AG20443 (cell line): ENCODE data around the gene GOLGA1.

Experiments used
- DNase-seq: peaks from one replicate; pipeline ENCODE4 v3.0.0; 2012; ENCODE audit warnings: low spot score, mixed read lengths

GOLGA1 gene

GRCh38 chr9:124882231-124882630 is 58.7 kb downstream of the GOLGA1 start:
- DNase-seq, result no peak

GRCh38 chr9:124881138-124881743 is 59.6 kb downstream of the GOLGA1 start:
- no peak for DNase-seq

- no peak for DNase-seq
Measured at GRCh38 chr9:124880501-124880900, 60.4 kb downstream of the GOLGA1 start.

GRCh38 chr9:124879226-124879625 is 61.7 kb downstream of the GOLGA1 start:
- no peak for DNase-seq

- DNase-seq, result no peak
Measured at GRCh38 chr9:124878518-124878917, 62.4 kb downstream of the GOLGA1 start.

- no peak for DNase-seq
Measured at GRCh38 chr9:124878021-124878420, 62.9 kb downstream of the GOLGA1 start.

GRCh38 chr9:124877021-124877782 is 63.7 kb downstream of the GOLGA1 start:
- DNase-seq, result no peak

GRCh38 chr9:124875501-124875900 is 65.4 kb downstream of the GOLGA1 start:
- DNase-seq, result no peak

GRCh38 chr9:124873664-124874063 is 67.2 kb downstream of the GOLGA1 start:
- DNase-seq, result no peak

GRCh38 chr9:124871156-124871561 is 69.7 kb downstream of the GOLGA1 start:
- no peak for DNase-seq

GRCh38 chr9:124870723-124871122 is 70.2 kb downstream of the GOLGA1 start:
- DNase-seq, result no peak

GRCh38 chr9:124869986-124870560 is 70.8 kb downstream of the GOLGA1 start:
- DNase-seq, result no peak

- peak; percentile 60 for DNase-seq
Measured at GRCh38 chr9:124869466-124869985, 71.4 kb downstream of the GOLGA1 start.

GRCh38 chr9:124868511-124869465 is 72.1 kb downstream of the GOLGA1 start:
- peak; percentile 98 for DNase-seq

GRCh38 chr9:124863371-124863871 is 77.5 kb downstream of the GOLGA1 start:
- DNase-seq, result no peak

GRCh38 chr9:124861342-124862229 is 79.3 kb downstream of the GOLGA1 start, which contains the start of the genes ARPC5L and RPL35:
TSS of gene ARPC5L (plus strand) at chr9:124862130. CDS start at chr9:124869291, 7,161 bp downstream.
TSS of gene RPL35 (minus strand) at chr9:124861957. CDS start at chr9:124861912, 45 bp downstream.
- DNase-seq, result peak; percentile 99

GRCh38 chr9:124860582-124861341 is 80.1 kb downstream of the GOLGA1 start:
- DNase-seq, result no peak

GRCh38 chr9:124859803-124860581 is 80.9 kb downstream of the GOLGA1 start:
- DNase-seq, result no peak
